H9 (cell line): ENCODE results near the gene RAD23B. TPM values are rescaled to one million over a fixed set of nuclear protein-coding genes. Genes with fewer than 3 reads are reported as not detected.

Source experiments
- DNase-seq: peaks from one replicate; pipeline ENCODE4 v3.0.0-alpha.2; 2017
- H2AFZ ChIP-seq: one replicate; pipeline ENCODE4 v1.6.1; 2013; ENCODE audit warnings: mild to moderate bottlenecking, low read length, control low read depth, moderate library complexity
- H2AK5ac ChIP-seq: 2 replicates; pipeline ENCODE4 v1.6.1; 2013; ENCODE audit warnings: low read length, control low read depth, mixed read lengths; ENCODE audit not compliant: insufficient read length
- H2BK120ac ChIP-seq: one replicate; pipeline ENCODE4 v1.6.1; 2013; ENCODE audit warnings: low read depth, mild to moderate bottlenecking, low read length, control low read depth, inconsistent platforms; ENCODE audit not compliant: poor library complexity, severe bottlenecking
- H2BK12ac ChIP-seq: 2 replicates; pipeline ENCODE4 v1.6.1; 2013; ENCODE audit warnings: low read length, control low read depth, mixed read lengths, low read depth; ENCODE audit not compliant: insufficient read length
- H2BK15ac ChIP-seq: 2 replicates; pipeline ENCODE4 v1.6.1; 2013; ENCODE audit warnings: low read depth, low read length, control low read depth
- H2BK20ac ChIP-seq: one replicate; pipeline ENCODE4 v1.6.1; 2013; ENCODE audit warnings: low read depth, mild to moderate bottlenecking, low read length, control low read depth, inconsistent platforms; ENCODE audit not compliant: poor library complexity, severe bottlenecking
- H2BK5ac ChIP-seq: 2 replicates; pipeline ENCODE4 v1.6.1; 2013; ENCODE audit warnings: low read length, control low read depth, mixed read lengths; ENCODE audit not compliant: insufficient read length
- H3K14ac ChIP-seq: 2 replicates; pipeline ENCODE4 v1.6.1; 2013; ENCODE audit warnings: low read length, control low read depth; ENCODE audit not compliant: insufficient read depth
- H3K18ac ChIP-seq: 2 replicates; pipeline ENCODE4 v1.6.1; 2013; ENCODE audit warnings: low read depth, mild to moderate bottlenecking, mixed read lengths, low read length, control low read depth; ENCODE audit not compliant: insufficient read length
- H3K23ac ChIP-seq: 2 replicates; pipeline ENCODE4 v1.6.1; 2013; ENCODE audit warnings: low read length, control low read depth, mixed read lengths, low read depth; ENCODE audit not compliant: insufficient read length
- H3K23me2 ChIP-seq: 2 replicates; pipeline ENCODE4 v1.6.1; 2013; ENCODE audit warnings: low read depth, mild to moderate bottlenecking, mixed read lengths, low read length, control low read depth; ENCODE audit not compliant: insufficient read length, poor library complexity, severe bottlenecking
- H3K27ac ChIP-seq: 2 replicates; pipeline ENCODE4 v1.5.1; 2013; ENCODE audit warnings: low read length, control low read depth, mixed read lengths, low read depth; ENCODE audit not compliant: insufficient read length
- H3K27me3 ChIP-seq: 2 replicates; pipeline ENCODE4 v1.6.1; 2013; ENCODE audit warnings: low read length, control low read depth, inconsistent platforms; ENCODE audit not compliant: insufficient read depth
- H3K4ac ChIP-seq: 2 replicates; pipeline ENCODE4 v1.6.1; 2013; ENCODE audit warnings: low read depth, mild to moderate bottlenecking, control low read depth, inconsistent platforms, low read length, moderate library complexity
- H3K4me1 ChIP-seq: 2 replicates; pipeline ENCODE4 v1.6.1; 2013; ENCODE audit warnings: low read length, control low read depth, inconsistent platforms; ENCODE audit not compliant: insufficient read depth
- H3K4me2 ChIP-seq: 2 replicates; pipeline ENCODE4 v1.6.1; 2013; ENCODE audit warnings: low read length, control low read depth, mixed read lengths; ENCODE audit not compliant: insufficient read length, insufficient read depth
- H3K56ac ChIP-seq: 2 replicates; pipeline ENCODE4 v1.6.1; 2013; ENCODE audit warnings: low read depth, mild to moderate bottlenecking, mixed read lengths, low read length, control low read depth; ENCODE audit not compliant: insufficient read length
- H3K79me1 ChIP-seq: 2 replicates; pipeline ENCODE4 v1.6.1; 2013; ENCODE audit warnings: low read depth, mild to moderate bottlenecking, moderate library complexity, low read length, control low read depth, inconsistent platforms; ENCODE audit not compliant: insufficient read depth, poor library complexity, severe bottlenecking
- H3K79me2 ChIP-seq: 2 replicates; pipeline ENCODE4 v1.6.1; 2013; ENCODE audit warnings: low read length, control low read depth, inconsistent platforms; ENCODE audit not compliant: insufficient read depth
- H3K9ac ChIP-seq: 2 replicates; pipeline ENCODE4 v1.6.1; 2013; ENCODE audit warnings: low read length, control low read depth, mixed read lengths; ENCODE audit not compliant: insufficient read length; ENCODE audit errors: extremely low read depth
- H3K9me3 ChIP-seq: one replicate; pipeline ENCODE4 v1.6.1; 2013; ENCODE audit warnings: low read depth, low read length, inconsistent platforms; ENCODE audit not compliant: control insufficient read depth
- H3T11ph ChIP-seq: one replicate; pipeline ENCODE4 v1.6.1; 2013; ENCODE audit warnings: mild to moderate bottlenecking, low read length, control low read depth, inconsistent platforms
- H4K20me1 ChIP-seq: one replicate; pipeline ENCODE4 v1.6.1; 2013; ENCODE audit not compliant: control insufficient read depth, insufficient read length, insufficient read depth
- H4K5ac ChIP-seq: 2 replicates; pipeline ENCODE4 v1.6.1; 2013; ENCODE audit warnings: low read depth, mild to moderate bottlenecking, mixed read lengths, low read length, control low read depth; ENCODE audit not compliant: insufficient read length
- H4K8ac ChIP-seq: replicated peaks from 2 replicates; pipeline ENCODE4 v1.6.1; 2013; ENCODE audit warnings: low read length, control low read depth, mixed read lengths, low read depth; ENCODE audit not compliant: insufficient read length
- H4K91ac ChIP-seq: 2 replicates; pipeline ENCODE4 v1.6.1; 2013; ENCODE audit warnings: low read depth, mild to moderate bottlenecking, moderate library complexity, mixed read lengths, low read length, control low read depth; ENCODE audit not compliant: insufficient read length
- H3K27ac Mint-ChIP-seq, 3 experiments: 2 replicates in 2 of 3; 3 replicates in 1 of 3; pipeline ENCODE4 v1.8.0; 2020 to 2021; ENCODE audit warnings: mixed read lengths in 3 of 3, mild to moderate bottlenecking in 1 of 3, moderate library complexity in 1 of 3
- H3K27me3 Mint-ChIP-seq: 2 replicates; pipeline ENCODE4 v1.8.0; 2021; ENCODE audit warnings: low read depth, mild to moderate bottlenecking, moderate library complexity, mixed read lengths
- H3K36me3 Mint-ChIP-seq, 3 experiments: 2 replicates in 2 of 3; 3 replicates in 1 of 3; pipeline ENCODE4 v1.8.0; 2020 to 2021; ENCODE audit warnings: low read depth in 3 of 3, mixed read lengths in 3 of 3; ENCODE audit not compliant: insufficient read depth in 1 of 3
- H3K4me1 Mint-ChIP-seq, 2 experiments: 2 replicates each; pipeline ENCODE4 v1.8.0; 2020; ENCODE audit warnings: mixed read lengths in 2 of 2
- H3K4me3 Mint-ChIP-seq, 2 experiments: 2 replicates in 1 of 2; 3 replicates in 1 of 2; pipeline ENCODE4 v1.8.0; 2020 to 2021; ENCODE audit warnings: mild to moderate bottlenecking in 2 of 2, mixed read lengths in 2 of 2, moderate library complexity in 1 of 2
- H3K9me3 Mint-ChIP-seq, 2 experiments: 2 replicates in 1 of 2; 3 replicates in 1 of 2; pipeline ENCODE4 v1.8.0; 2020; ENCODE audit warnings: mild to moderate bottlenecking in 2 of 2, mixed read lengths in 2 of 2, moderate library complexity in 1 of 2
- WGBS: extraction: QIAGEN DNeasy Blood & Tissue Kit; methylation state at CpG from one replicate; pipeline ENCODE4 v1.1.7; 2013; ENCODE audit warnings: missing lambda C conversion rate, low lambda C conversion rate, mixed read lengths; ENCODE audit not compliant: insufficient read length; ENCODE audit errors: extremely low coverage; 5-methylcytosine and 5-hydroxymethylcytosine counted together
- total RNA-seq: library from RNA; stranded (reverse); gene quantifications from 2 replicates; pipeline ENCODE4 v1.2.1, GENCODE V29; 2021
- TF ChIP-seq, protein P1 (sequence below): fragments of 200-600 bp; sonication (generic); conservative IDR thresholded peaks from 3 replicates; pipeline ENCODE4 v1.8.0; 2021; ENCODE audit warnings: antibody characterized with exemption, mild to moderate bottlenecking

RAD23B gene
- total RNA-seq, 1 experiment from 2014 or later = 154 TPM

DNA sequence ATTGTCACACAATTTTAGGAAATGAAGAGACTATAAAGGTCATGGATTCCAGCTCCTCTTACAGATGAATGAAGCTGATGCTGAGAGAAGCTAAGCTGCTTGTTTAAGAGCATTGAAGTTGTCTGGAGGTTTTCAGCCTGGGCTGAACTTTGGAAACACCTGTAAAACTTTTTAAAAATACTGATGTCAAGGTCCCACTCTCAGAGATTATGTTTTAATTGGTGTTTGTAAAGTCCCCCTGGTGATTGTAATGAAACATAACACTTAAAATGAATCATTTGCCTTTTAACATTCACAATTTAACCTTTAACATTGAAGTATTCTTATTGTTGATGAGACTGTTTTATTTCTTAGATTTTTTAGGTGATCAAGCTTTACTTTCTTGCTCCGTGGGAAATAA, 16.4 kb downstream of the RAD23B start:
- H3T11ph ChIP-seq = no peak overlapping the region
- peaks cover 2% of the 10 kb centered on the region for H3K79me1 ChIP-seq
- H3K27me3 ChIP-seq = no peaks in the 10 kb centered on the region
- no peak overlapping the region for H2BK12ac ChIP-seq
- H3K4me1 ChIP-seq = peaks cover 3% of the 10 kb centered on the region; the same call in 1 of the 2 replicates
- H3K9ac ChIP-seq = no peak overlapping the region
- H3K79me2 ChIP-seq = peaks cover 41% of the 10 kb centered on the region; the same call in 1 of the 2 replicates
- H3K23me2 ChIP-seq = no peaks in the 10 kb centered on the region
- H2BK20ac ChIP-seq = no peak overlapping the region
- no peak overlapping the region for H4K5ac ChIP-seq
- no peak overlapping the region for H2AFZ ChIP-seq
- no peaks in the 10 kb centered on the region for H4K20me1 ChIP-seq
- H3K27ac ChIP-seq = no peak overlapping the region
- H2AK5ac ChIP-seq = no peak overlapping the region
- no peaks in the 10 kb centered on the region for H3K9me3 ChIP-seq
- no peak overlapping the region for H3K14ac ChIP-seq
- no peak overlapping the region for H2BK5ac ChIP-seq
- no peak overlapping the region for H3K4ac ChIP-seq
- WGBS = no CpG with 5 or more reads among the region's 1 CpG
- Mint-ChIP-seq H3K36me3 (peaks cover 6 to 31% (median 26%) of the 10 kb centered on the region in 3 experiments; a peak in 6 of 7 replicates), H3K4me3 (no peak overlapping the region), H3K4me1 (peaks cover 16 to 24% of the 10 kb centered on the region in 2 experiments), H3K27me3 (no peaks in the 10 kb centered on the region), H3K27ac (no peak overlapping the region), H3K9me3 (no peaks in the 10 kb centered on the region; a peak in 1 of 5 replicates)
- H3K56ac ChIP-seq = no peak overlapping the region
- H4K91ac ChIP-seq = no peak overlapping the region
- H3K23ac ChIP-seq = no peak overlapping the region
- H2BK15ac ChIP-seq = no peak overlapping the region
- H4K8ac ChIP-seq = no peak overlapping the region
- no peak overlapping the region for H3K4me2 ChIP-seq
- no peak for DNase-seq
- TF ChIP-seq, protein P1, sequence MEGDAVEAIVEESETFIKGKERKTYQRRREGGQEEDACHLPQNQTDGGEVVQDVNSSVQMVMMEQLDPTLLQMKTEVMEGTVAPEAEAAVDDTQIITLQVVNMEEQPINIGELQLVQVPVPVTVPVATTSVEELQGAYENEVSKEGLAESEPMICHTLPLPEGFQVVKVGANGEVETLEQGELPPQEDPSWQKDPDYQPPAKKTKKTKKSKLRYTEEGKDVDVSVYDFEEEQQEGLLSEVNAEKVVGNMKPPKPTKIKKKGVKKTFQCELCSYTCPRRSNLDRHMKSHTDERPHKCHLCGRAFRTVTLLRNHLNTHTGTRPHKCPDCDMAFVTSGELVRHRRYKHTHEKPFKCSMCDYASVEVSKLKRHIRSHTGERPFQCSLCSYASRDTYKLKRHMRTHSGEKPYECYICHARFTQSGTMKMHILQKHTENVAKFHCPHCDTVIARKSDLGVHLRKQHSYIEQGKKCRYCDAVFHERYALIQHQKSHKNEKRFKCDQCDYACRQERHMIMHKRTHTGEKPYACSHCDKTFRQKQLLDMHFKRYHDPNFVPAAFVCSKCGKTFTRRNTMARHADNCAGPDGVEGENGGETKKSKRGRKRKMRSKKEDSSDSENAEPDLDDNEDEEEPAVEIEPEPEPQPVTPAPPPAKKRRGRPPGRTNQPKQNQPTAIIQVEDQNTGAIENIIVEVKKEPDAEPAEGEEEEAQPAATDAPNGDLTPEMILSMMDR = peak; percentile 25; the same call in 1 of the 3 replicates
- H3K18ac ChIP-seq = no peak overlapping the region
- no peak overlapping the region for H2BK120ac ChIP-seq
